ENCODE results near the gene MAMDC2. TPM values are rescaled to one million over a fixed set of nuclear protein-coding genes. Genes with fewer than 3 reads are reported as not detected.
A peak's percentile ranks its signal among the peaks of the same experiment; 100 is the strongest.
"Not testable (repeated sequence)": the region's sequence is repeated elsewhere in the genome, so short reads cannot be mapped to it uniquely, and the experiment has no call there.

The MAMDC2 gene
- total RNA-seq, 2 donors from 2014 or later, result 2.3 to 7.0 TPM

- intact Hi-C loops (cut with DNase I), result no loop called here
Measured at GRCh38 chr9:70035691-70036090, 8.0 kb upstream of the MAMDC2 start.

DNA sequence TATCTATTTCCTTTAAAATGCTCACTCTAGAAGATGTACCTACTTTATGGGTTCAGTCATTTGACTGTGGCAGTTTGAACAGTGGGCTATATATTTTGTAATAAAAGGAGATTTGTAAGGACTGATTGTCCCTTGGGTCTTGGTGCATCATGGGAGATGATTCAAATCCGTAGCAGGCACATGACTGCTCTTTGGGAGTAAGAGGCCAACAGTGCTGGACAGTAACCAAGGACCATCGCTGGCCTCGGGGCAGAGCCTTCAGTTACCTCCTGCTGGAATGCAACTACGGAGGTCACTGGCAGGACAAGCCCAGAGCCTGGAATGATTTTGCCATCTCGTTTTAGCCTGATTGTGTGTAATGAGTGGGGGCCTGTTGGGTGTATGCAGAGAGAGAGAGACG, 7.0 kb upstream of the MAMDC2 start:
- no peaks in the 10 kb centered on the region for H3K9me3 ChIP-seq
- no peaks in the 10 kb centered on the region for H3K4me1 ChIP-seq
- TF ChIP-seq CTCF (IDR thresholded peaks at IDR 0.05), result no peak
- H3K9ac ChIP-seq (ENCODE audit: low read depth in 2 of 2, low read length in 2 of 2), result no peak overlapping the region
- intact Hi-C loops (cut with DNase I), result no loop called here
- no peak overlapping the region for H3K27ac ChIP-seq
- no peak for DNase-seq
- H3K36me3 ChIP-seq, result no peaks in the 10 kb centered on the region
- H3K27me3 ChIP-seq, result no peaks in the 10 kb centered on the region
- no peak overlapping the region for H3K4me3 ChIP-seq

More at GRCh38 chr9:70035691-70036090, 8.0 kb upstream of the MAMDC2 start:
- TF ChIP-seq CTCF (IDR thresholded peaks at IDR 0.05), result no peak
- no peaks in the 10 kb centered on the region for H3K9me3 ChIP-seq
- no peak for DNase-seq
- H3K4me3 ChIP-seq, result no peak overlapping the region
- no peaks in the 10 kb centered on the region for H3K36me3 ChIP-seq
- H3K27ac ChIP-seq, result no peak overlapping the region
- H3K9ac ChIP-seq (ENCODE audit: low read depth in 2 of 2, low read length in 2 of 2), result no peak overlapping the region
- no peaks in the 10 kb centered on the region for H3K27me3 ChIP-seq
- no peaks in the 10 kb centered on the region for H3K4me1 ChIP-seq

GRCh38 chr9:70038171-70038621, 5.5 kb upstream of the MAMDC2 start:
- H3K9me3 ChIP-seq; intact Hi-C loops (cut with DNase I); H3K36me3 ChIP-seq; H3K4me3 ChIP-seq; DNase-seq; H3K27ac ChIP-seq; H3K9ac ChIP-seq (ENCODE audit: low read depth in 2 of 2, low read length in 2 of 2); H3K4me1 ChIP-seq; H3K27me3 ChIP-seq: not testable (repeated sequence)

DNA sequence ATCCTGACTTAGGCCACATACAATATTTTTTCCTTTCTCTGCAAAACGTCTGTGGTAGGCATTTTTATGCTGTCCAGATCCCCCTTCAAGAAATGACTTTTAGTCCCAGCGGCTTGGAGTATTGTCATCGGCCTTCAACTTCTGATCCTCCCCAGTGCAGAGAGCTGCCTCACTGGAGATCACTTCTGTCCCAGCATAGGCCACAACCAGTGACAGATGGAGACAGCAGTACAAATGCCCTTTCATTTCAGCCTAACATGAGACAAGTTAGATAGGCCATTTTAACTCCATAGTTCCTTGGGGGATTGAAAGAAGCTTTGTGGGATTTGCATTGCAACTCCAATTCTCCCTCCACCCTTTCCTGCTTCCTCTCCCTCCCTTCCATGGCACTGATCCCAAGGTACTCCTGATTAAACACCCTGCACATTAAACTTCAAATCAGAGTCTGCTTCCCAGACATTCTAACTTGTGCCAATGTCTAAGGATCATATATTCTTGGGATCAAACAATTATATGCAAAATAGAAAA, 3.2 kb upstream of the MAMDC2 start:
- TF ChIP-seq CTCF (IDR thresholded peaks at IDR 0.05), result no peak
- intact Hi-C loops (cut with DNase I), result no loop called here
- peaks cover 13% of the 10 kb centered on the region for H3K27me3 ChIP-seq
- H3K36me3 ChIP-seq, result no peaks in the 10 kb centered on the region
- no peak for DNase-seq
- no peak overlapping the region for H3K27ac ChIP-seq
- H3K9me3 ChIP-seq, result no peaks in the 10 kb centered on the region
- no peak overlapping the region for H3K4me3 ChIP-seq
- no peaks in the 10 kb centered on the region for H3K4me1 ChIP-seq
- H3K9ac ChIP-seq (ENCODE audit: low read depth in 2 of 2, low read length in 2 of 2), result no peak overlapping the region

DNA sequence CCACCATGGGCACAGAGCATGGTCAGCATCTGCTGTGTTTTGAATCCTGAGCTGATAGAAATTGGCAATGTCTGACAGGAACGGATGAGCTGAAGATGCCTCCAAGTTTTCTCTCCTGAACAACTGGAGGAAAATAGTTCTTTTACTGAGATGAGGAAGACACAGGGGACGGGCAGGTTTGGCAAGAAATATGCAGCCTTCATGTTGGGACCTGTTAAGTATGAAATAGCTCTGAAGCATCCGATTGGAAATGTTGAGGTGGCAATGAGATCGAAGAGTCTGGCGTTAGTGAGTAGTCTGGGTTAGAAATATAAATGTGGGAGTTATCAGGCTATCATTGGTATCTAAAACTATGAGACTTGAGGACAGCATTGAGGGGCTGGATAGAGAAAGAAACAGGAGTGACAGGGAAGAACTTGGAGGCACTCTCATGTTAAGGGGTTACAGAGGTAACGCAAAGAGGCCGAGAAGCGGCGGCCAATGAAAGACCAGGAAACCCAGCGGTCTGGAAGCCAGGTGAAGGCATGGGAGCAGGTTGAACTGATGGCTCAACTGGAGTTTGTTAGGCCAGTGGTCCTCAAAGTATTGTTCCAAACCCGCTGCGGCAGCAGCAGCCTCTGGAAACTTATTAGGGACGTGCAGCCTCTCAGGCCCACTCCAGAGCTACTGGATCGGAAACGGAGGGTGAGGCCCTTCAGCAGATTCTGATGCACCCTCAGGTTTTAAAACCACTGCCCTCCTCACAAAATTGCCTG, 1.0 kb upstream of the MAMDC2 start:
- no peaks in the 10 kb centered on the region for H3K9me3 ChIP-seq
- no peak overlapping the region for H3K4me3 ChIP-seq
- DNase-seq, result no peak
- H3K4me1 ChIP-seq, result no peaks in the 10 kb centered on the region
- peak overlapping the region in 1 of 2 donors; percentile 52 for H3K9ac ChIP-seq (ENCODE audit: low read depth in 2 of 2, low read length in 2 of 2)
- intact Hi-C loops (cut with DNase I), result no loop called here
- peaks cover 13% of the 10 kb centered on the region for H3K27me3 ChIP-seq
- no peak overlapping the region for H3K27ac ChIP-seq
- no peak for TF ChIP-seq CTCF (IDR thresholded peaks at IDR 0.05)
- no peaks in the 10 kb centered on the region for H3K36me3 ChIP-seq

- intact Hi-C loops (cut with DNase I), result no loop called here
- DNase-seq, result no peak
- TF ChIP-seq CTCF (IDR thresholded peaks at IDR 0.05), result no peak
- Histone ChIP-seq H3K36me3 (no peaks in the 10 kb centered on the region), H3K27ac (peak overlapping the region; percentile 70), H3K4me3 (peak overlapping the region; percentile 47), H3K9me3 (no peaks in the 10 kb centered on the region), H3K27me3 (peaks cover 13% of the 10 kb centered on the region), H3K4me1 (no peaks in the 10 kb centered on the region), H3K9ac (ENCODE audit: low read depth in 2 of 2, low read length in 2 of 2) (peak overlapping the region in 1 of 2 donors; percentile 52)
Measured at GRCh38 chr9:70043285-70043684, 363 bp upstream of the MAMDC2 start.

Data from colonic mucosa (tissue), 4 donors.